ENCODE measurements around the gene KCTD8.

- TF ChIP-seq CTCF (IDR thresholded peaks at IDR 0.05 in 4 of 5, conservative IDR thresholded peaks at IDR 0.05 in 1 of 5) (no peak), POLR2A (IDR thresholded peaks at IDR 0.05) (no peak)
Observed at GRCh38 chr4:44157611-44158277, 290.9 kb downstream of the KCTD8 start.

All from gastrocnemius medialis (tissue), 4 donors.